Measurements from ENCODE around the gene PGS1. TPM values are rescaled to one million over a fixed set of nuclear protein-coding genes. Genes with fewer than 3 reads are reported as not detected.
A peak's percentile ranks its signal among the peaks of the same experiment; 100 is the strongest.

The PGS1 gene
- total RNA-seq, 4 donors from 2014 or later, result 12.9 to 75.4 (median 63.1) TPM

- intact Hi-C loops (cut with DNase I; ENCODE audit: low total_unique reads), result no loop called here
- Histone ChIP-seq H3K27ac (no peak overlapping the region), H3K4me1 (peaks cover 0 to 5% of the 10 kb centered on the region in 2 donors), H3K36me3 (no peaks in the 10 kb centered on the region), H3K9me3 (no peaks in the 10 kb centered on the region), H3K4me3 (no peak overlapping the region), H3K27me3 (no peaks in the 10 kb centered on the region)
- TF ChIP-seq, protein P1, sequence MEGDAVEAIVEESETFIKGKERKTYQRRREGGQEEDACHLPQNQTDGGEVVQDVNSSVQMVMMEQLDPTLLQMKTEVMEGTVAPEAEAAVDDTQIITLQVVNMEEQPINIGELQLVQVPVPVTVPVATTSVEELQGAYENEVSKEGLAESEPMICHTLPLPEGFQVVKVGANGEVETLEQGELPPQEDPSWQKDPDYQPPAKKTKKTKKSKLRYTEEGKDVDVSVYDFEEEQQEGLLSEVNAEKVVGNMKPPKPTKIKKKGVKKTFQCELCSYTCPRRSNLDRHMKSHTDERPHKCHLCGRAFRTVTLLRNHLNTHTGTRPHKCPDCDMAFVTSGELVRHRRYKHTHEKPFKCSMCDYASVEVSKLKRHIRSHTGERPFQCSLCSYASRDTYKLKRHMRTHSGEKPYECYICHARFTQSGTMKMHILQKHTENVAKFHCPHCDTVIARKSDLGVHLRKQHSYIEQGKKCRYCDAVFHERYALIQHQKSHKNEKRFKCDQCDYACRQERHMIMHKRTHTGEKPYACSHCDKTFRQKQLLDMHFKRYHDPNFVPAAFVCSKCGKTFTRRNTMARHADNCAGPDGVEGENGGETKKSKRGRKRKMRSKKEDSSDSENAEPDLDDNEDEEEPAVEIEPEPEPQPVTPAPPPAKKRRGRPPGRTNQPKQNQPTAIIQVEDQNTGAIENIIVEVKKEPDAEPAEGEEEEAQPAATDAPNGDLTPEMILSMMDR (IDR thresholded peaks at IDR 0.05), result no peak
- no peak for TF ChIP-seq POLR2A (IDR thresholded peaks at IDR 0.05)
- no peak for DNase-seq
Measured at GRCh38 chr17:78374189-78374588, 4.3 kb upstream of the PGS1 start.

DNA sequence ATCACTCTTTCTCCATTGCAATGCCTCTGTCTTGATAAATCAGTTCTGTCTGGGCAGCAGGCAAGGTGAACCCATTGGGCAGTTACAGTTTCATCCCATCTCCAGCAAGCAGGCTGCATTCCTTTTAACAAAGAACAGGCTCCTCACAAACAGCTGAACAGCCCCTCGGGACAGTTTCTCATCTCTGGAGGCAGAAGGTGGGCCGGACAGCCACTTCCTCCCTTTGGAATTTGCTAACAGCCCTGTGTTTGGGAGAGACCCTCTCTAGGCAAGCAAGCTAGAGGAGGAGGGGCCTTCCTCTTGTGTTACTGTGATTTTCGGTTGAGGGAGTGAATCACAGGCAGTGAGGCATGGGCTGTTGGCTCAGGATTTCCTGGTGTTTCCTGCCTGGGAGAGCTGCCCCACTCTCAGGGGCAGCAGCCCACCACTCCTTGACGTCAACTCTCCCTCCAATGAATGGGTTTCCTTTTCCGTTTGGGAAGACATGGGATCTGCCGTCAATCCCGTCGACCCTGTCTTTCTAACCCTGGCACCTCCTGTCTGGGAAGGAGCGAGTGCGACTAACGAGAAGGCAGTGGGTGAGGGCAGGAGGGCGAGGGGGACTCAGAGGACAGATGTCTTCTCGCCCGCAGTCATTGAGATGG, 3.7 kb upstream of the PGS1 start:
- Histone ChIP-seq H3K4me1 (peaks cover 5 to 11% of the 10 kb centered on the region in 2 donors), H3K9me3 (no peaks in the 10 kb centered on the region), H3K36me3 (no peaks in the 10 kb centered on the region), H3K4me3 (no peak overlapping the region), H3K27ac (peak overlapping the region in 1 of 2 donors; percentile 35), H3K27me3 (no peaks in the 10 kb centered on the region)
- no peak for TF ChIP-seq POLR2A (IDR thresholded peaks at IDR 0.05)
- TF ChIP-seq, protein P1 (IDR thresholded peaks at IDR 0.05), result no peak
- DNase-seq, result no peak
- intact Hi-C loops (cut with DNase I; ENCODE audit: low total_unique reads), result no loop called here

- no peaks in the 10 kb centered on the region for H3K9me3 ChIP-seq
- H3K36me3 ChIP-seq, result no peaks in the 10 kb centered on the region
- peaks cover 7 to 18% of the 10 kb centered on the region in 2 donors for H3K4me1 ChIP-seq
- peak overlapping the region in 1 of 2 donors; percentile 35 for H3K27ac ChIP-seq
- peak in 1 of 2 donors; percentile 37 for DNase-seq
- H3K27me3 ChIP-seq, result no peaks in the 10 kb centered on the region
- H3K4me3 ChIP-seq, result no peak overlapping the region
- TF ChIP-seq, protein P1 (IDR thresholded peaks at IDR 0.05), result no peak
- no peak for TF ChIP-seq POLR2A (IDR thresholded peaks at IDR 0.05)
- intact Hi-C loops (cut with DNase I; ENCODE audit: low total_unique reads), result no loop called here
Measured at GRCh38 chr17:78375401-78376151, 2.9 kb upstream of the PGS1 start.

DNA sequence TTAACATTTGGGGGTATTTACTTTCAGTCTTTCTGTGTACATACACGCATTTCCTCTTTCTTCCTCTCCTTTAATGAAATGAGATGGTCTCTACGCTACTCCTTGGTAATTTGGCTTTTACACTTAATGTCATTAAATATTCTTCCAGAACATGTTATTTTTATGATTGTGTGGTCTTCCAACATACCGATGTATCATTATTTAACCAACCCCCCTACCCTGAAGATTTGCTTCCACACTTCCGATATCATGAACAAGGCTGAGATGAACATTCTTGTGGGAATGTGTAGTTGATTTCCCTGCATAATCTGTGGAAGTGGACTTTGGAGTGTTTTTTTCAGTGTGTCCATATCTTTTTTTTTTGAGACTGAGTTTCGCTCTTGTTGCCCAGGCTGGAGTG, 2.3 kb upstream of the PGS1 start:
- Histone ChIP-seq H3K4me3 (no peak overlapping the region), H3K36me3 (no peaks in the 10 kb centered on the region), H3K27ac (no peak overlapping the region), H3K9me3 (no peaks in the 10 kb centered on the region), H3K27me3 (no peaks in the 10 kb centered on the region), H3K4me1 (peaks cover 7 to 24% of the 10 kb centered on the region in 2 donors)
- TF ChIP-seq, protein P1 (IDR thresholded peaks at IDR 0.05), result no peak
- TF ChIP-seq POLR2A (IDR thresholded peaks at IDR 0.05), result no peak
- intact Hi-C loops (cut with DNase I; ENCODE audit: low total_unique reads), result no loop called here
- no peak for DNase-seq

DNA sequence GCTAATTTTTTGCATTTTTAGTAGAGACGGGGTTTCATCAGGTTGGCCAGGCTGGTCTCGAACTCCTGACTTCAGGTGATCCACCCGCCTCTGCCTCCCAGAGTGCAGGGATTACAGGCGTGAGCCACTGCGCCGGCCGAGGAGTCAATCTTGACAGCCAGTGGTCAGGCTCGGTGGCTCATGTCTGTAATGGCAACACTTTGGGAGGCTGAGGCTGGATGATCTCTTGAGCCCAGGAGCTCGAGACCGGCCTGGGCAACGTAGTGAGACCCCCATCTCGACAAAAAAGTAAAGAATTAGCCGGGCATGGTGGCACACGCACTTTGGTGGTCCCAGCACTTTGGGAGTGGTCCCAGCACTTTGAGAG, 608 bp upstream of the PGS1 start:
- TF ChIP-seq, protein P1 (IDR thresholded peaks at IDR 0.05), result no peak
- TF ChIP-seq POLR2A (IDR thresholded peaks at IDR 0.05), result no peak
- Histone ChIP-seq H3K4me1 (peaks cover 7 to 25% of the 10 kb centered on the region in 2 donors), H3K27me3 (no peaks in the 10 kb centered on the region), H3K9me3 (no peaks in the 10 kb centered on the region), H3K36me3 (no peaks in the 10 kb centered on the region), H3K4me3 (peak overlapping the region; percentile 83 to 91), H3K27ac (peak overlapping the region; percentile 84 to 89)
- intact Hi-C loops (cut with DNase I; ENCODE audit: low total_unique reads), result no loop called here
- no peak for DNase-seq

All from uterus (tissue), 4 donors.